ENCODE results near the gene TMEM117.

Gene TMEM117

DNA sequence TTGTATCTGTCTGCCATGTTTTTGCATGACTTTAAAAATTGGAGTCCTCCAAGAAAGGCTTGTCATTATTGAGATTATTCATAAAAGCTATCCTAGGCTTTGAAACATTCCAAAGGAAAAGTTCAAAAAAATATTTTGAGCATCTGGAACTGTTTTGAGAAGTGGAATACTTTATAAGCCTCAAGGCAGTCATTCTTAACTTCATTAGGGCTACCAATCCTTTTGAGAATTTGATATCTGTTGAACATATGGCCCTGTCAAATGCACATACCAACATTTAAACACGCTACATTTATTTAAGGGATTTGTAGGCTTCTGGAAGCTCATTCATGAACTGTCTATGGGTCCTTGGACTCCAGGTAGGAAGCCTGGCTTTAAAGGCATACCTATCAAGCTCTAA is 77.0 kb downstream of the TMEM117 start:
- H3K4me3 ChIP-seq: no peak overlapping the region
- DNase-seq: no peak
- H3K27ac ChIP-seq: no peak overlapping the region
- TF ChIP-seq, protein P1, sequence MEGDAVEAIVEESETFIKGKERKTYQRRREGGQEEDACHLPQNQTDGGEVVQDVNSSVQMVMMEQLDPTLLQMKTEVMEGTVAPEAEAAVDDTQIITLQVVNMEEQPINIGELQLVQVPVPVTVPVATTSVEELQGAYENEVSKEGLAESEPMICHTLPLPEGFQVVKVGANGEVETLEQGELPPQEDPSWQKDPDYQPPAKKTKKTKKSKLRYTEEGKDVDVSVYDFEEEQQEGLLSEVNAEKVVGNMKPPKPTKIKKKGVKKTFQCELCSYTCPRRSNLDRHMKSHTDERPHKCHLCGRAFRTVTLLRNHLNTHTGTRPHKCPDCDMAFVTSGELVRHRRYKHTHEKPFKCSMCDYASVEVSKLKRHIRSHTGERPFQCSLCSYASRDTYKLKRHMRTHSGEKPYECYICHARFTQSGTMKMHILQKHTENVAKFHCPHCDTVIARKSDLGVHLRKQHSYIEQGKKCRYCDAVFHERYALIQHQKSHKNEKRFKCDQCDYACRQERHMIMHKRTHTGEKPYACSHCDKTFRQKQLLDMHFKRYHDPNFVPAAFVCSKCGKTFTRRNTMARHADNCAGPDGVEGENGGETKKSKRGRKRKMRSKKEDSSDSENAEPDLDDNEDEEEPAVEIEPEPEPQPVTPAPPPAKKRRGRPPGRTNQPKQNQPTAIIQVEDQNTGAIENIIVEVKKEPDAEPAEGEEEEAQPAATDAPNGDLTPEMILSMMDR (IDR thresholded peaks at IDR 0.05): no peak
- intact Hi-C loops (cut with DNase I; ENCODE audit: low total_unique reads): no loop called here
- no peaks in the 10 kb centered on the region for H3K36me3 ChIP-seq
- H3K4me1 ChIP-seq: no peaks in the 10 kb centered on the region
- H3K9me3 ChIP-seq: no peaks in the 10 kb centered on the region
- H3K27me3 ChIP-seq: no peaks in the 10 kb centered on the region

DNA sequence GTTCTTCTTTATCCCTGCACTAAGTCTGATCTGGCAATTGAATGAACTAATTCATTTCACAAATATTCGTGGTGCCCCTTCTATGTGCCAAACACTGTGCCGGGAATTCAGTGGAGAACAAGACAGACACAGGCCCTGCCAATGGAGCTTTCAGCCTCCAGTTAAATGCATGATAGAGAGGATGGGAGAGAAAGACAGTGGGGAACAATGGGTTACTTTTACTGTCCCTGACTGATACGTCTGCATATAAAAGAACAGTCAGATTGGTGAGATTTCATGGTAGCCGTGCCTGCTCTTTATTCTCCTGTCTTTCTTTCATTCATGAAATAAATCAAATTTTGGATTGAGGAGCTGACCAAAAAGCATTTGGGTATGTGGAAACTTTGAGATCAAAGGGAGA is 78.5 kb downstream of the TMEM117 start:
- no peaks in the 10 kb centered on the region for H3K36me3 ChIP-seq
- TF ChIP-seq, protein P1 (IDR thresholded peaks at IDR 0.05): no peak
- no peaks in the 10 kb centered on the region for H3K4me1 ChIP-seq
- DNase-seq: no peak
- H3K27me3 ChIP-seq: no peaks in the 10 kb centered on the region
- no peak overlapping the region for H3K27ac ChIP-seq
- H3K9me3 ChIP-seq: no peaks in the 10 kb centered on the region
- no peak overlapping the region for H3K4me3 ChIP-seq
- intact Hi-C loops (cut with DNase I; ENCODE audit: low total_unique reads): no loop called here

DNA sequence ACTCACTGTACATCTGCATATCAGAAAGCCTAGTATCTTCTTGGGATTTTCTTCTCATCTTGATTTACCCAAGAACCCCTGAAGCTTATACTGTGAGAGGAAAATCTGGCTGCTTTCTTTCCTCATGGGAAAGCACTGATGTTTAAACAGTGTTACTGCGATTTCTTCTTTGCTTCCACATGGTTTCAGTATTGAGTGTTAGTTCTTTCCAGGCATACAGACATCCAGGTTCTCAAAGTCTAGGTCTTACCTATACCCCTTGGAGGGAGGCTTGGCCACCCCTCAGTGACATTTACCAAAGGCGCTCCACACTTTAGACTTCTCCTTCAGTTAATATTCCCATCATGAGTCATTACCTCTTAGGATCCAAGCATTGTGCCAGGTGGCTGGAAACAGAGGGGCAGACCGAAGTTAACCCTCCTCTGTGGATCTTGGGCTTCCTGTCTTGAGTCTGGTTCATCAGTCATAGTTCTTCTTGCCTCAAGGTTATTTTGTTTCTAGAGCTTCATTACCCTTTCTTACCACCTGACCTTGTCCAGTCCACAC is 79.1 kb downstream of the TMEM117 start:
- intact Hi-C loops (cut with DNase I; ENCODE audit: low total_unique reads): no loop called here

DNA sequence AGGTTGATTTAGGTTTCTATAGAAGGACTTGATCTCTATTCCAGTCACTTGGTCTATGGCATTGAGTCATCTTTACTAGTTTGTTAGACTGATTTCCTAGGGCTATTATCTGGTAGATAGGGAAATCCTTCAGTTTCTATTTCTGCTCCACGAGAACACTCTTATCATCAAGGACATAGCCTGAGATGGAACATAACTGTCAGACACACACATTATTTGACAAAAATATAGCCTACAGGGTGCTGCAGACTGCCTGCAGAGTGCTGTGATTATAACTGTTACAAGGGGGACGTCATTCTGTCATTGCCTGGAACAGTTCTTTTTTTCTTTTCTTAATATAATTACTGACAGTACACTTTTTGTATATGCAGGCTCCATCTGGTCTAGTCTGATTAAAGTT is 82.0 kb downstream of the TMEM117 start:
- Histone ChIP-seq H3K9me3 (no peaks in the 10 kb centered on the region), H3K27ac (no peak overlapping the region), H3K27me3 (no peaks in the 10 kb centered on the region), H3K4me3 (no peak overlapping the region), H3K36me3 (no peaks in the 10 kb centered on the region), H3K4me1 (no peaks in the 10 kb centered on the region)
- no peak for DNase-seq
- intact Hi-C loops (cut with DNase I; ENCODE audit: low total_unique reads): no loop called here
- TF ChIP-seq, protein P1 (IDR thresholded peaks at IDR 0.05): no peak

More for the DNA sequence above, 79.1 kb downstream of the TMEM117 start:
- TF ChIP-seq, protein P1 (IDR thresholded peaks at IDR 0.05): no peak
- no peaks in the 10 kb centered on the region for H3K4me1 ChIP-seq
- H3K4me3 ChIP-seq: no peak overlapping the region
- H3K27me3 ChIP-seq: no peaks in the 10 kb centered on the region
- no peaks in the 10 kb centered on the region for H3K9me3 ChIP-seq
- no peak overlapping the region for H3K27ac ChIP-seq
- no peaks in the 10 kb centered on the region for H3K36me3 ChIP-seq
- no peak for DNase-seq

DNA sequence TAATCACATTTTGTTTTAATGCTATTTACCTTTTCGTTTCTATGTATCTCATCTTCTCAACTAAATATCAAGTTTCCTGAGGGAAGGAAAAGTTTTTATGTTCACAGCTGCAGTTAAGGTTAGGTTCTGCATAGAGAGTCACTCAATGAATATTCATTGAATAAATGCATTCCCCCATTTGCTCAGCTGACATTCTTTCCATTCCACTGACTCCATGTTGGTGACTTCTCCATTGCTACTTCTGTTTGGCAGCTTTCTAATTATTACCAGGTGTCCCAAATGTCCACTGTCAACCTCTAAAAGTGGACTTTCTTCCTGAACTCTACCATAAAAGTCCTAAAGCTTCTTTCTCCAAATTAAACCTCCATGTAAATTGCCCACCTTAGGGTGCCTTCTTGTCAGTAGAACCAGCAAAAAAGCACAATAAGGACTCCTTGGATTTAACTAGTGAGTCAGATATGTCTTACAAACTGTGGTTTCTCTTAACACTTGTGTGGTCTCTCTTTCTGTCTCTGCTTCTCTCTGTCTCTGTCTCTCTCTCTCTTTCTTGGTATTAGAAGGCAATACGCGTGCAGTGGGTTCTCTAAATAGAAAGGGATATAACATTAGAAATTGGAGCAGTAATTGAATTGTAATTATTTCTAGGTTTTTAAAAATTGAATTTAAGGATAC is 85.9 kb downstream of the TMEM117 start:
- Histone ChIP-seq H3K36me3 (no peaks in the 10 kb centered on the region), H3K27me3 (no peaks in the 10 kb centered on the region), H3K9me3 (no peaks in the 10 kb centered on the region), H3K27ac (no peak overlapping the region), H3K4me1 (no peaks in the 10 kb centered on the region), H3K4me3 (no peak overlapping the region)
- no peak for DNase-seq
- intact Hi-C loops (cut with DNase I; ENCODE audit: low total_unique reads): no loop called here
- TF ChIP-seq, protein P1 (IDR thresholded peaks at IDR 0.05): no peak
